Amniotic stem cell (primary cell): Measurements from ENCODE around the gene RRAS2.
"Not testable (repeated sequence)": the region's sequence is repeated elsewhere in the genome, so short reads cannot be mapped to it uniquely, and the experiment has no call there.

Source experiments
- DNase-seq: peaks from one replicate; lab custom pipeline; 2025; lab: John Stamatoyannopoulos, UW

Gene RRAS2

GRCh38 chr11:14255238-14255534 is 103.8 kb downstream of the RRAS2 start:
- DNase-seq: no peak

- DNase-seq: no peak
These were observed 104.3 kb downstream of the RRAS2 start for GRCh38 chr11:14254533-14255237.

- DNase-seq: no peak
These were observed 105.1 kb downstream of the RRAS2 start for GRCh38 chr11:14253840-14254239.

GRCh38 chr11:14253421-14253820 is 105.6 kb downstream of the RRAS2 start:
- no peak for DNase-seq

- DNase-seq: not testable (repeated sequence)
These were observed 106.5 kb downstream of the RRAS2 start for GRCh38 chr11:14252501-14252900.

- no peak for DNase-seq
These were observed 107.2 kb downstream of the RRAS2 start for GRCh38 chr11:14251754-14252153.

- peak; percentile 20 for DNase-seq
These were observed 109.6 kb downstream of the RRAS2 start for GRCh38 chr11:14249121-14249963.

- DNase-seq: no peak
These were observed 110.4 kb downstream of the RRAS2 start for GRCh38 chr11:14248580-14248981.

- DNase-seq: no peak
These were observed 113.5 kb downstream of the RRAS2 start for GRCh38 chr11:14245444-14245843.

- DNase-seq: no peak
These were observed 114.1 kb downstream of the RRAS2 start for GRCh38 chr11:14244926-14245325.

- no peak for DNase-seq
These were observed 116.2 kb downstream of the RRAS2 start for GRCh38 chr11:14242733-14243132.

GRCh38 chr11:14242187-14242586 is 116.8 kb downstream of the RRAS2 start:
- DNase-seq: no peak

- DNase-seq: no peak
These were observed 118.0 kb downstream of the RRAS2 start for GRCh38 chr11:14240951-14241350.

GRCh38 chr11:14240221-14240620 is 118.8 kb downstream of the RRAS2 start:
- no peak for DNase-seq

GRCh38 chr11:14237444-14237961 is 121.5 kb downstream of the RRAS2 start:
- no peak for DNase-seq

GRCh38 chr11:14235701-14236100 is 123.3 kb downstream of the RRAS2 start:
- no peak for DNase-seq

- no peak for DNase-seq
These were observed 124.5 kb downstream of the RRAS2 start for GRCh38 chr11:14234446-14234845.

GRCh38 chr11:14232652-14233051 is 126.3 kb downstream of the RRAS2 start:
- DNase-seq: no peak

- DNase-seq: no peak
These were observed 128.6 kb downstream of the RRAS2 start for GRCh38 chr11:14230407-14230806.

- DNase-seq: no peak
These were observed 129.5 kb downstream of the RRAS2 start for GRCh38 chr11:14229472-14229871.

- no peak for DNase-seq
These were observed 130.6 kb downstream of the RRAS2 start for GRCh38 chr11:14228356-14228755.
